Measurements from ENCODE around the gene ABHD11. TPM values are rescaled to one million over a fixed set of nuclear protein-coding genes. Genes with fewer than 3 reads are reported as not detected.
"Not testable (repeated sequence)": the region's sequence is repeated elsewhere in the genome, so short reads cannot be mapped to it uniquely, and the experiment has no call there.

Gene ABHD11
- total RNA-seq, 2 donors from 2014 or later, result 21.5 to 22.7 TPM

- Histone ChIP-seq H3K4me1 (peaks cover 26% of the 10 kb centered on the region), H3K9me3 (no peaks in the 10 kb centered on the region), H3K4me3 (no peak overlapping the region), H3K27me3 (no peaks in the 10 kb centered on the region), H3K36me3 (replicated peaks in 1 of 2; ENCODE audit: insufficient read depth in 1 of 2, low read depth in 2 of 2) (no peaks in the 10 kb centered on the region), H3K27ac (no peak overlapping the region)
- no peak for DNase-seq
- WGBS, 2 donors, result 67% methylated on average over 3 to 4 of the region's 4 CpGs
- intact Hi-C loops (cut with DNase I), result loop anchor here (5.0 kb wide), 1 partner anchor 104 kb away; no protein-coding TSS in a partner anchor
- no peak for ATAC-seq
- TF ChIP-seq POLR2A (IDR thresholded peaks at IDR 0.05), result no peak
- TF ChIP-seq, protein P1, sequence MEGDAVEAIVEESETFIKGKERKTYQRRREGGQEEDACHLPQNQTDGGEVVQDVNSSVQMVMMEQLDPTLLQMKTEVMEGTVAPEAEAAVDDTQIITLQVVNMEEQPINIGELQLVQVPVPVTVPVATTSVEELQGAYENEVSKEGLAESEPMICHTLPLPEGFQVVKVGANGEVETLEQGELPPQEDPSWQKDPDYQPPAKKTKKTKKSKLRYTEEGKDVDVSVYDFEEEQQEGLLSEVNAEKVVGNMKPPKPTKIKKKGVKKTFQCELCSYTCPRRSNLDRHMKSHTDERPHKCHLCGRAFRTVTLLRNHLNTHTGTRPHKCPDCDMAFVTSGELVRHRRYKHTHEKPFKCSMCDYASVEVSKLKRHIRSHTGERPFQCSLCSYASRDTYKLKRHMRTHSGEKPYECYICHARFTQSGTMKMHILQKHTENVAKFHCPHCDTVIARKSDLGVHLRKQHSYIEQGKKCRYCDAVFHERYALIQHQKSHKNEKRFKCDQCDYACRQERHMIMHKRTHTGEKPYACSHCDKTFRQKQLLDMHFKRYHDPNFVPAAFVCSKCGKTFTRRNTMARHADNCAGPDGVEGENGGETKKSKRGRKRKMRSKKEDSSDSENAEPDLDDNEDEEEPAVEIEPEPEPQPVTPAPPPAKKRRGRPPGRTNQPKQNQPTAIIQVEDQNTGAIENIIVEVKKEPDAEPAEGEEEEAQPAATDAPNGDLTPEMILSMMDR (IDR thresholded peaks at IDR 0.05), result no peak
Measured at GRCh38 chr7:73716318-73716890, 22.2 kb downstream of the ABHD11 start.

- WGBS, 2 donors, result 64 to 74% methylated on average over 12 to 16 of the region's 16 CpGs
- no peak overlapping the region for H3K27ac ChIP-seq
Measured at GRCh38 chr7:73715648-73716317, 22.8 kb downstream of the ABHD11 start.

GRCh38 chr7:73713319-73713718 is 25.3 kb downstream of the ABHD11 start:
- H3K36me3 ChIP-seq (replicated peaks in 1 of 2; ENCODE audit: insufficient read depth in 1 of 2, low read depth in 2 of 2); H3K9me3 ChIP-seq; H3K4me1 ChIP-seq; H3K27ac ChIP-seq; H3K27me3 ChIP-seq; ATAC-seq; intact Hi-C loops (cut with DNase I); DNase-seq; H3K4me3 ChIP-seq: not testable (repeated sequence)
- WGBS, 2 donors, result 80 to 95% methylated on average over 6 of the region's 6 CpGs

More at GRCh38 chr7:73715648-73716317, 22.8 kb downstream of the ABHD11 start:
- ATAC-seq (no peak), DNase-seq (peak in 3 of 4 donors; percentile 44 to 58 (median 45))
- Histone ChIP-seq H3K36me3 (replicated peaks in 1 of 2; ENCODE audit: insufficient read depth in 1 of 2, low read depth in 2 of 2) (no peaks in the 10 kb centered on the region), H3K27me3 (no peaks in the 10 kb centered on the region), H3K4me3 (no peak overlapping the region), H3K9me3 (no peaks in the 10 kb centered on the region), H3K4me1 (peaks cover 20% of the 10 kb centered on the region)
- no peak for TF ChIP-seq POLR2A (IDR thresholded peaks at IDR 0.05)
- TF ChIP-seq, protein P1 (IDR thresholded peaks at IDR 0.05), result no peak
- intact Hi-C loops (cut with DNase I), result loop anchor here (5.0 kb wide), 1 partner anchor 103 kb away; no protein-coding TSS in a partner anchor

DNA sequence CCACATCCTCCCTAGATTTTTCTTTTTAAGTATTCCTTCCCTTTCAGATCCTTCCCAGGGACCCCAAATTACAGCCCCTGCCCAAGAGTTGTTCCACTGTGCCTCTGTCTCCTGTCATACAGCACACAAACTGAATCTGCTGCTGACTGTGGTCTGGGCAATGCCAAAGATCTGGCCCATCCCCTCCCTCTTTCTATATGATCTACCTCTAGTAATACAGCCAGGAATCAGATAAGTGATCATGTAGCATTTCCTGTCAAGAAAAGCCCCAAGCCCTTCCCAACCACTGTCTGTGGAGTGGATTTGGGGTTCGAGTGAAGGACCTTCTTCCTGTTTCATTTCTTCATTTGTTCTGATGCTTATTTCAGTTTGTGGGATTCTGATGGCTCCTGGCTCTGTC is 25.8 kb downstream of the ABHD11 start:
- Histone ChIP-seq H3K27ac (no peak overlapping the region), H3K4me1 (peaks cover under 1% of the 10 kb centered on the region), H3K36me3 (replicated peaks in 1 of 2; ENCODE audit: insufficient read depth in 1 of 2, low read depth in 2 of 2) (no peaks in the 10 kb centered on the region), H3K27me3 (no peaks in the 10 kb centered on the region), H3K9me3 (no peaks in the 10 kb centered on the region), H3K4me3 (no peak overlapping the region)
- intact Hi-C loops (cut with DNase I), result no loop called here
- 56 to 79% methylated on average over 1 of the region's 1 CpG for WGBS, 2 donors
- no peak for TF ChIP-seq POLR2A (IDR thresholded peaks at IDR 0.05)
- TF ChIP-seq, protein P1 (IDR thresholded peaks at IDR 0.05), result no peak
- ATAC-seq, result no peak
- no peak for DNase-seq

- H3K27me3 ChIP-seq, result no peaks in the 10 kb centered on the region
- intact Hi-C loops (cut with DNase I), result no loop called here
- no peak overlapping the region for H3K27ac ChIP-seq
- no peak overlapping the region for H3K4me3 ChIP-seq
- no peaks in the 10 kb centered on the region for H3K4me1 ChIP-seq
- H3K36me3 ChIP-seq (replicated peaks in 1 of 2; ENCODE audit: insufficient read depth in 1 of 2, low read depth in 2 of 2), result no peaks in the 10 kb centered on the region
- WGBS, 2 donors, result 87 to 92% methylated on average over 10 to 16 of the region's 16 CpGs
- no peak for TF ChIP-seq POLR2A (IDR thresholded peaks at IDR 0.05)
- TF ChIP-seq, protein P1 (IDR thresholded peaks at IDR 0.05), result no peak
- H3K9me3 ChIP-seq, result no peaks in the 10 kb centered on the region
- ATAC-seq (no peak), DNase-seq (no peak)
Measured at GRCh38 chr7:73708961-73709549, 29.5 kb downstream of the ABHD11 start.

Data from body of pancreas (tissue), 4 donors.